Nephron (organoid): ENCODE results near the gene HMX2.

ENCODE experiments used
- H3K27ac Mint-ChIP-seq, 3 experiments: 2 replicates each; pipeline ENCODE4 v1.8.0; 2020; ENCODE audit warnings: mixed read lengths in 3 of 3, mild to moderate bottlenecking in 2 of 3, moderate library complexity in 1 of 3
- H3K27me3 Mint-ChIP-seq: 2 replicates; pipeline ENCODE4 v1.8.0; 2021; ENCODE audit warnings: low read depth, mild to moderate bottlenecking, moderate library complexity, mixed read lengths
- H3K36me3 Mint-ChIP-seq: 2 replicates; pipeline ENCODE4 v1.8.0; 2020; ENCODE audit warnings: low read depth, mixed read lengths
- H3K4me1 Mint-ChIP-seq: 2 replicates; pipeline ENCODE4 v1.8.0; 2020; ENCODE audit warnings: mixed read lengths
- H3K4me3 Mint-ChIP-seq, 3 experiments: 2 replicates each; pipeline ENCODE4 v1.8.0; 2020; ENCODE audit warnings: mild to moderate bottlenecking in 3 of 3, mixed read lengths in 3 of 3, moderate library complexity in 2 of 3
- H3K9me3 Mint-ChIP-seq: 2 replicates; pipeline ENCODE4 v1.8.0; 2020; ENCODE audit warnings: mixed read lengths
- CTCF ChIP-seq, 3 experiments: fragments of 200-600 bp; sonication (generic); IDR thresholded peaks; one replicate each; pipeline ENCODE4 v1.5.0; 2021; ENCODE audit warnings: antibody characterized with exemption in 3 of 3; ENCODE audit not compliant: unreplicated experiment in 3 of 3

HMX2 gene

GRCh38 chr10:123149162-123149567, 1.2 kb downstream of the HMX2 start:
- Mint-ChIP-seq H3K27ac (no peak overlapping the region), H3K4me1 (peaks cover 26% of the 10 kb centered on the region), H3K9me3 (no peaks in the 10 kb centered on the region), H3K36me3 (peaks cover 1% of the 10 kb centered on the region), H3K4me3 (peak overlapping the region; percentile 13 to 54 (median 37)), H3K27me3 (peaks cover 98% of the 10 kb centered on the region)
- no peak for TF ChIP-seq CTCF (IDR thresholded peaks at IDR 0.05; ENCODE audit: unreplicated experiment in 3 of 3)

GRCh38 chr10:123149568-123150270, 1.8 kb downstream of the HMX2 start:
- peaks cover 3% of the 10 kb centered on the region for H3K36me3 Mint-ChIP-seq
- H3K4me1 Mint-ChIP-seq = peaks cover 26% of the 10 kb centered on the region
- peaks cover 94% of the 10 kb centered on the region for H3K27me3 Mint-ChIP-seq
- H3K27ac Mint-ChIP-seq = no peak overlapping the region
- peak overlapping the region; percentile 58 to 82 (median 75) for H3K4me3 Mint-ChIP-seq
- no peaks in the 10 kb centered on the region for H3K9me3 Mint-ChIP-seq
- TF ChIP-seq CTCF (IDR thresholded peaks at IDR 0.05; ENCODE audit: unreplicated experiment in 3 of 3) = no peak

- H3K4me3 Mint-ChIP-seq = peak overlapping the region; percentile 58 to 82 (median 75)
- no peaks in the 10 kb centered on the region for H3K9me3 Mint-ChIP-seq
- no peak for TF ChIP-seq CTCF (IDR thresholded peaks at IDR 0.05; ENCODE audit: unreplicated experiment in 3 of 3)
- peaks cover 87% of the 10 kb centered on the region for H3K27me3 Mint-ChIP-seq
- H3K27ac Mint-ChIP-seq = no peak overlapping the region
- H3K4me1 Mint-ChIP-seq = peaks cover 24% of the 10 kb centered on the region
- H3K36me3 Mint-ChIP-seq = peaks cover 5% of the 10 kb centered on the region
Observed at GRCh38 chr10:123150271-123150985, 2.5 kb downstream of the HMX2 start.

GRCh38 chr10:123150986-123151736, 3.2 kb downstream of the HMX2 start:
- H3K27ac Mint-ChIP-seq = no peak overlapping the region
- peaks cover 80% of the 10 kb centered on the region for H3K27me3 Mint-ChIP-seq
- no peaks in the 10 kb centered on the region for H3K9me3 Mint-ChIP-seq
- peaks cover 9% of the 10 kb centered on the region for H3K36me3 Mint-ChIP-seq
- TF ChIP-seq CTCF (IDR thresholded peaks at IDR 0.05; ENCODE audit: unreplicated experiment in 3 of 3) = no peak
- peak overlapping the region; percentile 13 to 46 (median 34) for H3K4me3 Mint-ChIP-seq
- H3K4me1 Mint-ChIP-seq = peaks cover 29% of the 10 kb centered on the region

GRCh38 chr10:123151737-123152135, 3.8 kb downstream of the HMX2 start:
- no peaks in the 10 kb centered on the region for H3K9me3 Mint-ChIP-seq
- peak overlapping the region; percentile 13 to 44 (median 34) for H3K4me3 Mint-ChIP-seq
- H3K27ac Mint-ChIP-seq = no peak overlapping the region
- H3K36me3 Mint-ChIP-seq = peaks cover 13% of the 10 kb centered on the region
- H3K4me1 Mint-ChIP-seq = peaks cover 29% of the 10 kb centered on the region
- no peak for TF ChIP-seq CTCF (IDR thresholded peaks at IDR 0.05; ENCODE audit: unreplicated experiment in 3 of 3)
- peaks cover 74% of the 10 kb centered on the region for H3K27me3 Mint-ChIP-seq
